Astrocyte (in vitro differentiated cells and primary cell): ENCODE measurements around the gene ADAM8. TPM values are rescaled to one million over a fixed set of nuclear protein-coding genes. Genes with fewer than 3 reads are reported as not detected.

Experiments used
- DNase-seq: peaks from one replicate; pipeline ENCODE4 v3.0.0-alpha.2; 2010; ENCODE audit warnings: low read depth
- FAIRE-seq: peaks from 2 replicates; lab custom pipeline; 2011; peaks lifted over from hg19 to GRCh38; lab: Jason Lieb, UNC
- H2AFZ ChIP-seq: 2 replicates; pipeline ENCODE4 v1.6.0; 2012; ENCODE audit warnings: low read depth, low read length, inconsistent platforms
- H3K27ac ChIP-seq: 2 replicates; pipeline ENCODE4 v1.5.1; 2011; ENCODE audit warnings: low read depth, low read length, inconsistent platforms
- H3K27me3 ChIP-seq: 2 replicates; pipeline ENCODE4 v1.6.0; 2011; ENCODE audit warnings: low read length, inconsistent platforms; ENCODE audit not compliant: insufficient read depth
- H3K36me3 ChIP-seq: 2 replicates; pipeline ENCODE4 v1.5.1; 2011; ENCODE audit warnings: low read length, inconsistent platforms; ENCODE audit not compliant: insufficient read depth
- H3K4me1 ChIP-seq: 2 replicates; pipeline ENCODE4 v1.5.1; 2011; ENCODE audit warnings: low read length, inconsistent platforms; ENCODE audit not compliant: insufficient read depth
- H3K4me2 ChIP-seq: 2 replicates; pipeline ENCODE4 v1.6.0; 2012; ENCODE audit warnings: low read length, inconsistent platforms
- H3K4me3 ChIP-seq: 2 replicates; pipeline ENCODE4 v1.5.1; 2011; ENCODE audit warnings: low read depth, mild to moderate bottlenecking, low read length, inconsistent platforms; ENCODE audit not compliant: insufficient read depth
- H3K79me2 ChIP-seq: 2 replicates; pipeline ENCODE4 v1.6.0; 2012; ENCODE audit warnings: mild to moderate bottlenecking, low read length, inconsistent platforms; ENCODE audit not compliant: insufficient read depth
- H3K9ac ChIP-seq: 2 replicates; pipeline ENCODE4 v1.6.0; 2012; ENCODE audit warnings: mild to moderate bottlenecking, low read length, inconsistent platforms
- H3K9me3 ChIP-seq: 2 replicates; pipeline ENCODE4 v1.5.1; 2012; ENCODE audit warnings: low read depth, mild to moderate bottlenecking, low read length, inconsistent platforms; ENCODE audit not compliant: insufficient read depth
- H4K20me1 ChIP-seq: 2 replicates; pipeline ENCODE4 v1.6.0; 2012; ENCODE audit warnings: low read length, inconsistent platforms; ENCODE audit not compliant: insufficient read depth
- H3K27ac Mint-ChIP-seq: one replicate; pipeline ENCODE4 v1.8.0; 2021; ENCODE audit warnings: mild to moderate bottlenecking, mixed read lengths; ENCODE audit not compliant: unreplicated experiment
- H3K27me3 Mint-ChIP-seq: one replicate; pipeline ENCODE4 v1.8.0; 2021; ENCODE audit warnings: low read depth, mixed read lengths; ENCODE audit not compliant: unreplicated experiment
- H3K36me3 Mint-ChIP-seq: one replicate; pipeline ENCODE4 v1.8.0; 2021; ENCODE audit warnings: low read depth, mixed read lengths; ENCODE audit not compliant: unreplicated experiment
- H3K4me1 Mint-ChIP-seq: one replicate; pipeline ENCODE4 v1.8.0; 2021; ENCODE audit warnings: low read depth, mixed read lengths; ENCODE audit not compliant: unreplicated experiment
- H3K4me3 Mint-ChIP-seq: one replicate; pipeline ENCODE4 v1.8.0; 2021; ENCODE audit warnings: mild to moderate bottlenecking, moderate library complexity, mixed read lengths; ENCODE audit not compliant: unreplicated experiment
- H3K9me3 Mint-ChIP-seq: one replicate; pipeline ENCODE4 v1.8.0; 2021; ENCODE audit warnings: mild to moderate bottlenecking, mixed read lengths; ENCODE audit not compliant: unreplicated experiment
- EZH2 ChIP-seq: IDR thresholded peaks from 2 replicates; pipeline ENCODE4 v1.6.1; 2012; ENCODE audit warnings: mild to moderate bottlenecking, low read length, inconsistent platforms; ENCODE audit not compliant: insufficient read depth
- total RNA-seq: library from RNA; stranded (reverse); gene quantifications from 2 replicates; pipeline ENCODE4 v1.2.1, GENCODE V29; 2021
- TF ChIP-seq, protein P1 (sequence below): IDR thresholded peaks from 2 replicates; pipeline ENCODE4 v1.5.1; 2011; ENCODE audit warnings: low read depth, mild to moderate bottlenecking, inconsistent platforms, low read length, moderate library complexity; ENCODE audit not compliant: insufficient read depth

Gene ADAM8
- total RNA-seq, 1 donor from 2014 or later: 4.6 TPM

- Mint-ChIP-seq H3K9me3 (no peaks in the 10 kb centered on the region), H3K4me1 (no peaks in the 10 kb centered on the region), H3K27ac (no peak overlapping the region), H3K27me3 (no peaks in the 10 kb centered on the region), H3K36me3 (peaks cover 3% of the 10 kb centered on the region), H3K4me3 (no peak overlapping the region)
- Histone ChIP-seq H3K4me1 (peaks cover 5% of the 10 kb centered on the region), H3K4me2 (no peak overlapping the region), H4K20me1 (peaks cover 12% of the 10 kb centered on the region), H3K27ac (no peak overlapping the region), H3K27me3 (no peaks in the 10 kb centered on the region), H3K36me3 (no peaks in the 10 kb centered on the region), H3K9me3 (no peaks in the 10 kb centered on the region), H3K9ac (no peak overlapping the region), H2AFZ (no peak overlapping the region), H3K4me3 (no peak overlapping the region), H3K79me2 (peaks cover 4% of the 10 kb centered on the region)
- FAIRE-seq (no peak), DNase-seq (no peak)
- no peak for TF ChIP-seq EZH2
- TF ChIP-seq, protein P1, sequence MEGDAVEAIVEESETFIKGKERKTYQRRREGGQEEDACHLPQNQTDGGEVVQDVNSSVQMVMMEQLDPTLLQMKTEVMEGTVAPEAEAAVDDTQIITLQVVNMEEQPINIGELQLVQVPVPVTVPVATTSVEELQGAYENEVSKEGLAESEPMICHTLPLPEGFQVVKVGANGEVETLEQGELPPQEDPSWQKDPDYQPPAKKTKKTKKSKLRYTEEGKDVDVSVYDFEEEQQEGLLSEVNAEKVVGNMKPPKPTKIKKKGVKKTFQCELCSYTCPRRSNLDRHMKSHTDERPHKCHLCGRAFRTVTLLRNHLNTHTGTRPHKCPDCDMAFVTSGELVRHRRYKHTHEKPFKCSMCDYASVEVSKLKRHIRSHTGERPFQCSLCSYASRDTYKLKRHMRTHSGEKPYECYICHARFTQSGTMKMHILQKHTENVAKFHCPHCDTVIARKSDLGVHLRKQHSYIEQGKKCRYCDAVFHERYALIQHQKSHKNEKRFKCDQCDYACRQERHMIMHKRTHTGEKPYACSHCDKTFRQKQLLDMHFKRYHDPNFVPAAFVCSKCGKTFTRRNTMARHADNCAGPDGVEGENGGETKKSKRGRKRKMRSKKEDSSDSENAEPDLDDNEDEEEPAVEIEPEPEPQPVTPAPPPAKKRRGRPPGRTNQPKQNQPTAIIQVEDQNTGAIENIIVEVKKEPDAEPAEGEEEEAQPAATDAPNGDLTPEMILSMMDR: no peak
Measured at GRCh38 chr10:133313192-133313591, 36.5 kb upstream of the ADAM8 start.

DNA sequence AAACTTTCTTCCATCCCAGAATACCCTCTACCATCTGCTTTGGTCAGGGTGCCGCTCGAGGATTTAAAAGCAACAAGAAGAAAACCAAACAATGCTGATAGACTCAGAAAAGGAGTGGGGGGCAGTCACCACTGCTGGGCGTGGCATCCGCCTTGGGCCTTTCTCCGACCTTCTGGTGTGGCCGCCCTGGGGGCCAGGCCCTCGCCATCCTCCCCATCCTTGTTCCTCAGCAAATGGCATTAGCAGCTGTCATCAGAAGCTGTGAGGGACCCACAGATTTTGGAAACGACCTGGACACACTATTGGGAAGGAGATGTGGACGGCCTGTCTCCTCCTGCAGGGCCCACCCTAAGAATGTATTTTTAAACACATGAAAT, 36.1 kb upstream of the ADAM8 start:
- Histone ChIP-seq H3K27ac (no peak overlapping the region), H3K4me3 (no peak overlapping the region), H3K79me2 (peaks cover 9% of the 10 kb centered on the region), H3K9me3 (no peaks in the 10 kb centered on the region), H3K9ac (no peak overlapping the region), H3K4me1 (peaks cover 6% of the 10 kb centered on the region), H3K27me3 (no peaks in the 10 kb centered on the region), H3K4me2 (no peak overlapping the region), H4K20me1 (peaks cover 17% of the 10 kb centered on the region), H2AFZ (no peak overlapping the region), H3K36me3 (no peaks in the 10 kb centered on the region)
- Mint-ChIP-seq H3K27ac (no peak overlapping the region), H3K36me3 (peaks cover 3% of the 10 kb centered on the region), H3K27me3 (no peaks in the 10 kb centered on the region), H3K4me1 (no peaks in the 10 kb centered on the region), H3K9me3 (no peaks in the 10 kb centered on the region), H3K4me3 (no peak overlapping the region)
- TF ChIP-seq EZH2: no peak
- no peak for FAIRE-seq
- no peak for DNase-seq

DNA sequence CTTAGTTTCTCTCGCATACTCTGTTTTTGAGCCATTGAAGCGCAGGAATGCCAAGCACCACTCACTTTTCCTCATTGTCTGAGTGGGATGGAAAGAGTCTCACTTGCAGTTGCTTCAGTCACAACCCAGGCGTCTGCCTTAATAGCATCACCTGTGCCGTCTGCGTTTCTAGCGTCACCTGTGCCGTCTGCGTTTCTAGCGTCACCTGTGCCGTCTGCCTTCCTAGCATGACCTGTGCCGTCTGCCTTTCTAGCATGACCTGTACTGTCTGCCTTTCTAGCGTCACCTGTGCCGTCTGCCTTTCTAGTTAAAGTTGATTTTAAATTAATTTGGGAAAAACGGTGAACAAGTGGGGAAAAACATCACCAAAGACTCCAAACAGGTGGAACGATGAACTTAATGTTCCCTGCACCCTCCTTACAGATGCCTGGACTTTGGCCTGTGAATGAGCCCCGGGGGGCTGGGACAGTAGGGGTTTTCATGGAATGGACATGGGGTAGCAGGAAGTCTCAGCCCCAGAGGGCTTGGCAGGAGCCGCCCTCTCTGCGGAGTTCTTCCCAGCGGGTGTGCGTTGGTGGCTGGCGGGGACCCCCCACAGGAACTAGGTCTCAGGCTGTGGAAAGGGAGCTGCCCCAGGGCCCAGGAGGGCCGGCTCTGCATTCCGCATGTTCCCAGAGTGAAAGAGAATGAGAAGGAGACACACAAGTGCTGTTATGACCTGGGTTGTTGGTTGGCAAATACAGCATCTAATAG, 35.5 kb upstream of the ADAM8 start:
- Mint-ChIP-seq H3K9me3 (no peaks in the 10 kb centered on the region), H3K27me3 (no peaks in the 10 kb centered on the region), H3K36me3 (peaks cover 3% of the 10 kb centered on the region)

More for the DNA sequence above, 35.5 kb upstream of the ADAM8 start:
- no peak overlapping the region for H3K27ac ChIP-seq
- peaks cover 5% of the 10 kb centered on the region for H3K4me1 Mint-ChIP-seq
- H3K4me1 ChIP-seq: peaks cover 12% of the 10 kb centered on the region
- H3K79me2 ChIP-seq: peaks cover 14% of the 10 kb centered on the region
- no peak overlapping the region for H3K4me3 ChIP-seq
- peaks cover 22% of the 10 kb centered on the region for H4K20me1 ChIP-seq
- no peak overlapping the region for H3K4me2 ChIP-seq
- no peak overlapping the region for H3K9ac ChIP-seq
- FAIRE-seq (no peak), DNase-seq (no peak)
- H2AFZ ChIP-seq: no peak overlapping the region
- no peak for TF ChIP-seq EZH2
- TF ChIP-seq, protein P1: no peak
- H3K36me3 ChIP-seq: no peaks in the 10 kb centered on the region
- no peak overlapping the region for H3K27ac Mint-ChIP-seq
- no peak overlapping the region for H3K4me3 Mint-ChIP-seq
- no peaks in the 10 kb centered on the region for H3K27me3 ChIP-seq
- no peaks in the 10 kb centered on the region for H3K9me3 ChIP-seq
